Endothelial cell of umbilical vein (primary cell): ENCODE measurements around the gene C16orf87. TPM values are rescaled to one million over a fixed set of nuclear protein-coding genes. Genes with fewer than 3 reads are reported as not detected.
"Not testable (repeated sequence)": the region's sequence is repeated elsewhere in the genome, so short reads cannot be mapped to it uniquely, and the experiment has no call there.

ENCODE experiments used
- BruUV-seq: library from RNA; stranded (reverse); fragments of 400-500 nt; replicated peaks from 2 replicates; lab custom pipeline; 2021; lab: Mats Ljungman, UMichigan
- CTCF ChIA-PET: fragments of 300-600, 350-600 bp; sonication (Branson Sonifier 250); formaldehyde crosslinking; loops from one replicate; lab custom pipeline; 2021; ENCODE audit warnings: antibody characterized with exemption, inconsistent platforms; lab: Charles Lee
- POLR2A ChIA-PET: fragments of 300-600, 350-600 bp; sonication (Branson Sonifier 250); formaldehyde crosslinking; loops from one replicate; lab custom pipeline; 2021; ENCODE audit warnings: antibody characterized with exemption, inconsistent platforms; lab: Charles Lee
- DNase-seq: peaks from one replicate; pipeline ENCODE4 v3.0.0-alpha.2; 2011; ENCODE audit warnings: low read depth, low spot score
- FAIRE-seq: peaks from 2 replicates; lab custom pipeline; 2011; peaks lifted over from hg19 to GRCh38; lab: Jason Lieb, UNC
- H2AFZ ChIP-seq: 2 replicates; pipeline ENCODE4 v1.6.0; 2012; ENCODE audit warnings: low read depth, low read length, control low read depth, inconsistent platforms
- H3K27ac ChIP-seq: 2 replicates; pipeline ENCODE4 v1.5.1; 2011; ENCODE audit warnings: low read depth, mild to moderate bottlenecking, control low read depth, low read length, moderate library complexity; ENCODE audit not compliant: insufficient read depth
- H3K27me3 ChIP-seq, 2 experiments: 2 replicates each; pipeline versions ENCODE4 v1.6.0 to v1.6.1; 2011; ENCODE audit warnings: low read length in 2 of 2, mixed read lengths in 1 of 2; ENCODE audit not compliant: control insufficient read depth in 2 of 2, insufficient read depth in 2 of 2
- H3K36me3 ChIP-seq, 2 experiments: 2 replicates in 1 of 2; 3 replicates in 1 of 2; pipeline ENCODE4 v1.5.1; 2011; ENCODE audit warnings: low read length in 2 of 2, mild to moderate bottlenecking in 1 of 2, moderate library complexity in 1 of 2; ENCODE audit not compliant: control insufficient read depth in 2 of 2, insufficient read depth in 2 of 2; ENCODE audit errors: extremely low read depth in 1 of 2
- H3K4me1 ChIP-seq: 3 replicates; pipeline ENCODE4 v1.5.1; 2011; ENCODE audit warnings: mild to moderate bottlenecking, low read length; ENCODE audit not compliant: control insufficient read depth, insufficient read depth; ENCODE audit errors: extremely low read depth
- H3K4me2 ChIP-seq: 2 replicates; pipeline ENCODE4 v1.6.1; 2011; ENCODE audit warnings: low read length, control low read depth, mixed read lengths; ENCODE audit not compliant: insufficient read depth
- H3K4me3 ChIP-seq, 3 experiments: fragments of 200-600 bp in 1 of 3; sonication (generic), shearing (Covaris generic) in 1 of 3; replicated peaks in 1 of 3; 2 replicates each; pipeline ENCODE4 v1.5.1; 2011 to 2016; ENCODE audit warnings: control low read depth in 3 of 3, low read length in 3 of 3, mild to moderate bottlenecking in 2 of 3, inconsistent platforms in 1 of 3, low read depth in 1 of 3, moderate library complexity in 1 of 3; ENCODE audit not compliant: insufficient read depth in 1 of 3
- H3K79me2 ChIP-seq: 2 replicates; pipeline ENCODE4 v1.6.0; 2012; ENCODE audit warnings: low read length, inconsistent platforms; ENCODE audit not compliant: control insufficient read depth, insufficient read depth
- H3K9ac ChIP-seq: replicated peaks from 2 replicates; pipeline ENCODE3; 2011; ENCODE audit warnings: low read length, control low read depth; ENCODE audit not compliant: insufficient read depth; ENCODE audit errors: extremely low read depth
- H3K9me1 ChIP-seq: replicated peaks from 3 replicates; pipeline ENCODE4 v1.6.0; 2011; ENCODE audit warnings: mild to moderate bottlenecking, low read length; ENCODE audit not compliant: control insufficient read depth, insufficient read depth; ENCODE audit errors: extremely low read depth
- H3K9me3 ChIP-seq: replicated peaks from 2 replicates; pipeline ENCODE4 v1.5.1; 2012; ENCODE audit warnings: low read length, inconsistent platforms; ENCODE audit not compliant: control insufficient read depth, insufficient read depth
- H4K20me1 ChIP-seq: replicated peaks from 2 replicates; pipeline ENCODE3; 2011; ENCODE audit warnings: mild to moderate bottlenecking, low read length; ENCODE audit not compliant: control insufficient read depth, insufficient read depth; ENCODE audit errors: extremely low read depth
- EZH2 ChIP-seq: IDR thresholded peaks from 2 replicates; pipeline ENCODE4 v1.6.1; 2012; ENCODE audit warnings: borderline replicate concordance, low read depth, mild to moderate bottlenecking, moderate library complexity, low read length, inconsistent platforms; ENCODE audit not compliant: severe bottlenecking
- POLR2AphosphoS5 ChIP-seq: IDR thresholded peaks from 2 replicates; pipeline ENCODE4 v1.6.1; 2012; ENCODE audit warnings: low read depth, mild to moderate bottlenecking, control low read depth, low read length, moderate library complexity; ENCODE audit not compliant: insufficient read depth
- dilution Hi-C: fragments of 300-500 bp; cut with MboI; formaldehyde crosslinking; loops from one replicate; pipeline ENCODE4 v1.15.0; 2019; ENCODE audit warnings: low sequenced_read_pairs; ENCODE audit not compliant: extremely low pct_ligation_motif_present
- intact Hi-C: fragments of 100-400 bp; cut with micrococcal nuclease; formaldehyde crosslinking; loops from one replicate; pipeline ENCODE4 v1.10.0; 2022
- polyA plus RNA-seq, 4 experiments: library from polyadenylated mRNA; depleted of rRNA in 3 of 4; stranded (reverse) in 3 of 4; unstranded in 1 of 4; fragments of >200 nt; gene quantifications; 2 replicates each; pipeline versions ENCODE4 v1.2.1 to v1.2.3, GENCODE V29; 2011 to 2012; ENCODE audit warnings: missing spikeins in 1 of 4
- total RNA-seq: library from RNA; stranded (reverse); gene quantifications from 2 replicates; pipeline ENCODE4 v1.2.3, GENCODE V29; 2021

Gene C16orf87
- total and polyA plus RNA-seq, 2 donors (not counting 3 experiments of a cell fraction or from before 2014, with no cell fraction given), result 2.4 to 8.5 TPM

GRCh38 chr16:46871597-46871996, 40.6 kb upstream of the C16orf87 start:
- TF ChIP-seq EZH2, result no peak
- no peak for TF ChIP-seq POLR2AphosphoS5
- FAIRE-seq (no peak), DNase-seq (no peak)
- Histone ChIP-seq H2AFZ (no peak overlapping the region), H3K4me3 (no peak overlapping the region), H3K79me2 (no peaks in the 10 kb centered on the region), H3K27ac (no peak overlapping the region), H4K20me1 (no peaks in the 10 kb centered on the region), H3K9me1 (no peaks in the 10 kb centered on the region), H3K4me2 (no peak overlapping the region), H3K9me3 (no peaks in the 10 kb centered on the region), H3K9ac (no peak overlapping the region), H3K4me1 (no peaks in the 10 kb centered on the region), H3K36me3 (no peaks in the 10 kb centered on the region), H3K27me3 (no peaks in the 10 kb centered on the region)
- POLR2A ChIA-PET, result no interaction called here
- intact Hi-C loops, result no loop called here
- BruUV-seq, result no TSS peak
- dilution Hi-C loops, result no loop called here
- CTCF ChIA-PET, result no interaction called here

GRCh38 chr16:46868891-46869290, 37.9 kb upstream of the C16orf87 start:
- DNase-seq, H3K79me2 ChIP-seq, H3K9me1 ChIP-seq, H2AFZ ChIP-seq, POLR2A ChIA-PET, H4K20me1 ChIP-seq, H3K4me1 ChIP-seq, H3K4me2 ChIP-seq, BruUV-seq, H3K27me3 ChIP-seq, dilution Hi-C loops, FAIRE-seq, intact Hi-C loops, H3K4me3 ChIP-seq, H3K27ac ChIP-seq, H3K9ac ChIP-seq, H3K9me3 ChIP-seq, H3K36me3 ChIP-seq: not testable (repeated sequence)
- CTCF ChIA-PET, result interaction anchor here (1.5 kb wide), 1 partner anchor 11 kb away, joined by 3 read pairs; no protein-coding TSS in a partner anchor

GRCh38 chr16:46867486-46867885, 36.5 kb upstream of the C16orf87 start:
- CTCF ChIA-PET, result interaction anchor here (1.5 kb wide), 1 partner anchor 10 kb away, joined by 3 read pairs; no protein-coding TSS in a partner anchor
- POLR2A ChIA-PET, result interaction anchor here (0.6 kb wide), 1 partner anchor 28 kb away, joined by 3 read pairs; no protein-coding TSS in a partner anchor

More at GRCh38 chr16:46867486-46867885, 36.5 kb upstream of the C16orf87 start:
- H3K4me3 ChIP-seq, intact Hi-C loops, H3K79me2 ChIP-seq, DNase-seq, H2AFZ ChIP-seq, H3K9me3 ChIP-seq, H3K9ac ChIP-seq, H3K4me2 ChIP-seq, H4K20me1 ChIP-seq, H3K9me1 ChIP-seq, H3K36me3 ChIP-seq, H3K27ac ChIP-seq, H3K27me3 ChIP-seq, BruUV-seq, dilution Hi-C loops, FAIRE-seq, H3K4me1 ChIP-seq: not testable (repeated sequence)
